Tibial nerve (tissue), 4 donors: ENCODE data around the gene KAT2A. TPM values are rescaled to one million over a fixed set of nuclear protein-coding genes. Genes with fewer than 3 reads are reported as not detected.

Source experiments
- DNase-seq, 2 donors: peaks; one replicate each; pipeline ENCODE4 v3.0.0-alpha.2; 2019; ENCODE audit warnings: low spot score in 2 of 2
- H3K27ac ChIP-seq, 4 donors: fragments of 200-600 bp; sonication (generic) in 3 of 4; one replicate each; pipeline ENCODE4 v1.5.1; 2017 to 2019; ENCODE audit warnings: mild to moderate bottlenecking in 1 of 4
- H3K27me3 ChIP-seq, 2 donors: fragments of 200-600 bp; sonication (generic) in 1 of 2; one replicate each; pipeline versions ENCODE4 v1.5.1 to v1.6.0; 2017 to 2019
- H3K36me3 ChIP-seq, 3 donors: fragments of 200-600 bp; sonication (generic); one replicate each; pipeline ENCODE4 v1.5.1; 2018 to 2019
- H3K4me1 ChIP-seq, 4 donors: fragments of 200-600 bp; sonication (generic) in 3 of 4; one replicate each; pipeline ENCODE4 v1.5.1; 2017 to 2019
- H3K4me3 ChIP-seq, 4 donors: fragments of 200-600 bp; sonication (generic) in 3 of 4; one replicate each; pipeline ENCODE4 v1.5.1; 2017 to 2019; ENCODE audit warnings: mild to moderate bottlenecking in 1 of 4, moderate library complexity in 1 of 4
- H3K9me3 ChIP-seq, 4 donors: fragments of 200-600 bp; sonication (generic) in 3 of 4; one replicate each; pipeline ENCODE4 v1.5.1; 2017 to 2019
- EP300 ChIP-seq, 2 donors: sonication (generic); formaldehyde crosslinking; IDR thresholded peaks; one replicate each; pipeline ENCODE4 v1.6.1; 2017; ENCODE audit warnings: antibody characterized with exemption in 2 of 2, mild to moderate bottlenecking in 1 of 2
- POLR2A ChIP-seq, 2 donors: fragments of 450-650 bp; IDR thresholded peaks; one replicate each; pipeline ENCODE4 v1.6.1; 2017; ENCODE audit warnings: antibody characterized with exemption in 2 of 2, mild to moderate bottlenecking in 2 of 2, moderate library complexity in 2 of 2
- WGBS, 2 donors: methylation state at CpG; one replicate each; pipeline ENCODE4 v1.1.5; 2018; 5-methylcytosine and 5-hydroxymethylcytosine counted together
- total RNA-seq, 4 donors: library from RNA; depleted of rRNA; stranded (reverse); fragments of >200 nt; gene quantifications; one replicate each; pipeline ENCODE4 v1.1.0, GENCODE V29; 2016
- TF ChIP-seq, protein P1 (sequence below), 5 experiments: fragments of 200-600 bp in 3 of 5; fragments of 450-650 bp in 2 of 5; sonication (generic) in 3 of 5; IDR thresholded peaks; one replicate each; pipeline ENCODE4 v1.5.1; 2016 to 2019; ENCODE audit warnings: antibody characterized with exemption in 5 of 5, mild to moderate bottlenecking in 3 of 5, moderate library complexity in 2 of 5

Gene KAT2A
- total RNA-seq, 4 donors from 2014 or later = 92.2 to 143 (median 105) TPM

DNA sequence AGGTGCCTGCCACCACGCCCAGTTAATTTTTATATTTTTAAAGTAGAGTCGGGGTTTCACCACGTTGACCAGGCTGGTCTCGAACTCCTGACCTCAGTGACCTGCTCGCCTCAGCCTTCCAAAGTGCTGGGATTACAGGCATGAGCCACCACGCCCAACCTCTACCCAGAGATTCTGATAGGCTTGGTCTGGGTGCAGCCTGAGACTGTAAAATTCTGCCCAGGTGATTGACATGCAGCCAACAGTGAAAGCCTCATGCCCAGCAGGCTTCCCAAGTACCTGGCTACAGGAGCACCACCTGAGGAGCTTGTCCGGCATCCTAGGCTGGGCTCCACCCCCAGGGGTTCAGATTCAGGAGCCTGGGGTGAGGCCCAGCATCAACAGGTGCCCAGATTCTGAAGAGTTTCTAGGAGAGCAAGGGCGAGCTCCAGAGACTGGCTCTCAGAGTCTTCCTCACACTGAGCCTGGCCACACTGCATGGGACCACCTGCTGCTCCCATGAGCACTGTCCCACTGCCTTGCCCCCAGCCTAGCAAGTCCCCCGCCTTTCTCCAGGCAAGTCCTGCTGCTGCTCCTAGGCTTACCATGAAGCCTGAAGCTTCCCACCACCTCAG, 39.5 kb downstream of the KAT2A start:
- Histone ChIP-seq H3K27ac (no peak overlapping the region), H3K27me3 (no peaks in the 10 kb centered on the region), H3K36me3 (no peaks in the 10 kb centered on the region), H3K4me3 (no peak overlapping the region), H3K9me3 (no peaks in the 10 kb centered on the region), H3K4me1 (no peaks in the 10 kb centered on the region)
- 81 to 89% methylated on average over 7 to 9 of the region's 9 CpGs for WGBS, 2 donors
- DNase-seq = no peak
- TF ChIP-seq POLR2A (IDR thresholded peaks at IDR 0.05) (no peak), EP300 (IDR thresholded peaks at IDR 0.05) (no peak)
- TF ChIP-seq, protein P1, sequence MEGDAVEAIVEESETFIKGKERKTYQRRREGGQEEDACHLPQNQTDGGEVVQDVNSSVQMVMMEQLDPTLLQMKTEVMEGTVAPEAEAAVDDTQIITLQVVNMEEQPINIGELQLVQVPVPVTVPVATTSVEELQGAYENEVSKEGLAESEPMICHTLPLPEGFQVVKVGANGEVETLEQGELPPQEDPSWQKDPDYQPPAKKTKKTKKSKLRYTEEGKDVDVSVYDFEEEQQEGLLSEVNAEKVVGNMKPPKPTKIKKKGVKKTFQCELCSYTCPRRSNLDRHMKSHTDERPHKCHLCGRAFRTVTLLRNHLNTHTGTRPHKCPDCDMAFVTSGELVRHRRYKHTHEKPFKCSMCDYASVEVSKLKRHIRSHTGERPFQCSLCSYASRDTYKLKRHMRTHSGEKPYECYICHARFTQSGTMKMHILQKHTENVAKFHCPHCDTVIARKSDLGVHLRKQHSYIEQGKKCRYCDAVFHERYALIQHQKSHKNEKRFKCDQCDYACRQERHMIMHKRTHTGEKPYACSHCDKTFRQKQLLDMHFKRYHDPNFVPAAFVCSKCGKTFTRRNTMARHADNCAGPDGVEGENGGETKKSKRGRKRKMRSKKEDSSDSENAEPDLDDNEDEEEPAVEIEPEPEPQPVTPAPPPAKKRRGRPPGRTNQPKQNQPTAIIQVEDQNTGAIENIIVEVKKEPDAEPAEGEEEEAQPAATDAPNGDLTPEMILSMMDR (IDR thresholded peaks at IDR 0.05) = no peak

DNA sequence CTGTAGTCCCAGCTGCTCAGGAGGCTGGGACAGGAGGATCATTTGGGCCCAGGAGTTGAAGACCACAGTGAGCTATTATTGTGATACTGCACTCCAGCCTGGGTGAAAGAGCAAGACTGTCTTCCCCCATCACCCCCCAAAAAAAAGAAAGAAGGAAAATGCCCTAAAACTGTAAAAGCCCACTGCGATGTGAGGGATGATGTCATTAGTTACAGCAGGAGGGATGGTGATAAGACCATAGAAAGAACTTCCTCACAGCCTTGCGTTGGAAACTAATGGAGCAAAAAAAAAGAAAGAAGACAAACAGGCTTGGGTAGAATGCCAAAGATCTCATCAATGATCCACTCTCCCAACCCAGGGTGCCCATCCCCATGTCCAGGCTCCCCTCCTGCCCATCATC, 41.6 kb downstream of the KAT2A start:
- WGBS, 2 donors = 70 to 91% methylated on average over 2 of the region's 2 CpGs
- DNase-seq = no peak
- no peaks in the 10 kb centered on the region for H3K9me3 ChIP-seq
- no peaks in the 10 kb centered on the region for H3K27me3 ChIP-seq
- no peak for TF ChIP-seq POLR2A (IDR thresholded peaks at IDR 0.05)
- TF ChIP-seq, protein P1 (IDR thresholded peaks at IDR 0.05) = no peak
- no peak for TF ChIP-seq EP300 (IDR thresholded peaks at IDR 0.05)
- no peaks in the 10 kb centered on the region for H3K4me1 ChIP-seq
- no peak overlapping the region for H3K4me3 ChIP-seq
- H3K36me3 ChIP-seq = no peaks in the 10 kb centered on the region
- no peak overlapping the region for H3K27ac ChIP-seq

DNA sequence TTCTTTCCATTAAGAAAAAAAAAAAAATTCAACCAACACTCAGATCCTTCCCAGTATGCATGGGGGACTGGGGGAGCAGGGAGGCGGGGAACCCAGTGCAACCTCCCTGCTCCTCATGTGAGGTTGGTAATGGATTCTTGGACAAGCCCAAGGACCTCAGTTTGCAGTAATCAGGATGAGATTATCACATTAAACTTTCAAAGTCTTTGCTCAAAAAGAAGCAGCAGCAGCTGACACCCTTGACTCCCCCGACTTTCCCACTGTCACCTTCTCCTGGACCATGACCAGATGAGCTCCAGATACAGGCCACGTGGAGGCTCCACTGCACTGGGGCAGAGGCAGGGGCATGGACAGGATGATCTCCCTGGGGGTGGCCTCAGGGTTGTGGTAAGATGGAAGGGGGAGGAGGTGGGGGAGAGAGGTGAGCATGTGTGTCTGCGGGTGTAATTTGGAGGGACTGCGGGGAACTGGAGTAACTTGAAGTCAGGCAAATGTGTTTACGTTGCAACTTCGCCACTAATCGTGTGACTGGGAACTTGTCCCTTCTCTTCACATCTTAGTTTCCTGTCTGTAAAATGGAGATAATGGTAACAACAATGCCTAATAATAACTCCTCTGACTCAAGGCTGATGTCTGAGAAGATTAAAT, 42.6 kb downstream of the KAT2A start:
- 67 to 70% methylated on average over 8 of the region's 8 CpGs for WGBS, 2 donors
- DNase-seq = no peak
- Histone ChIP-seq H3K4me3 (no peak overlapping the region), H3K36me3 (no peaks in the 10 kb centered on the region), H3K9me3 (no peaks in the 10 kb centered on the region), H3K27me3 (peaks cover 0 to 5% of the 10 kb centered on the region in 2 donors), H3K27ac (no peak overlapping the region), H3K4me1 (no peaks in the 10 kb centered on the region)
- TF ChIP-seq POLR2A (IDR thresholded peaks at IDR 0.05) = no peak
- TF ChIP-seq, protein P1 (IDR thresholded peaks at IDR 0.05) = no peak
- no peak for TF ChIP-seq EP300 (IDR thresholded peaks at IDR 0.05)

DNA sequence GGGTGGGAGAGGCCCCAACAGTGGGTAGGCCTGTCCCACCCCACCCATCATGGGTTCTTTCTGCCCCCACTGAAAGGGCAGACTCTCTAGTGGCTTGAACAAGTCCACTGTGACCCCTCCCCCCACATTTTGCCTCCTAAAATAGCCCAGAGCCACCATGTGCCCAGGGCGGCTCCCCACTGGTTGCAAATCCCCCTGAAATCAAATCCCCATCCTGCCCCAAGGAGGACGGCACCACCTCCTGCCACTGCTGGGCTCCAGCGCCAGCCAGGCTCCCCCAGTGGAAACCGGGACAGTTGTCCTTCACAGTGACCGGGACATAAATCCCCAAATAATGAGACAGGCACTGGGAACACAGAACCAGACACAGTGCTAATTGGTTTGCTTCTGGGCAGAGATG, 43.4 kb downstream of the KAT2A start:
- no peak overlapping the region for H3K27ac ChIP-seq
- no peaks in the 10 kb centered on the region for H3K9me3 ChIP-seq
- H3K4me3 ChIP-seq = no peak overlapping the region
- TF ChIP-seq, protein P1 (IDR thresholded peaks at IDR 0.05) = no peak
- TF ChIP-seq EP300 (IDR thresholded peaks at IDR 0.05) (no peak), POLR2A (IDR thresholded peaks at IDR 0.05) (no peak)
- no peaks in the 10 kb centered on the region for H3K36me3 ChIP-seq
- 75 to 87% methylated on average over 5 of the region's 5 CpGs for WGBS, 2 donors
- DNase-seq = no peak
- peaks cover 0 to 12% of the 10 kb centered on the region in 2 donors for H3K27me3 ChIP-seq
- peaks cover 0 to 2% (median under 1%) of the 10 kb centered on the region in 4 donors for H3K4me1 ChIP-seq

DNA sequence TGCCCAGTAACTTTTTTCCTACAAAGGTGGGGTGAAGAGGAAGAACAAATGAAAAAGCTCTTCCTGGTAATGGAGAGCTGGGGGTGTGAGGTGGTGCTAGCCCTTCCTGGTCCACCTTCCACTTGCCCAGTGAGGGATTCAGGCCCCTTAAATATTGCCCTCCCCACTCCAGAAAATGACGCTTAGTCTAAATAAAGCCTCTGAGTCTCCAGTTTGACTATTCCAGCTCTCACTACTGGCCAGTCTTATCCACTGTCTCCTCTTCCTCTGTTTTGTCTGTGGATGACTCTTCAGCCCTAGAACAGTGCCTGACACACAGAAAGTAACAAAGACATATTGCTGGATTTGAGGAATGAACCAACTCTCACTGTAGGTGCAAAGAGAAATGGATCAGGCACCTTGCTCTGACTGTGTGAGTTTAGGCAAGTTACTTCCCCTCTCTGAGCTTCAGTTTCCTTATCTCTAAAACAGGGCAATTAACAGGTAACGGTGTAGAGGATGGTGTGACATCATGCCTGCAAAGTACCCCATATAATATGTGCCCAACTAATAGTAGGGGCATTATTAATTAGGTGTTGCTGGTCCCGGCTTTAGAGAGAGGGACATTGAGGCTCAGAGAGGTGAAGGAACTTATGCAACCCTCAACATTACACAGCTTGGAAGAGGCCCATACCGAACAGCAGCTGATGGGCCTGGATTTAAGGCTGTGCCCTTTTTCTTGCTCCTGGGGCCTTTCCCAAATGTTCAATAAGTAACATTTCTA, 44.2 kb downstream of the KAT2A start:
- Histone ChIP-seq H3K27me3 (peaks cover 0 to 20% of the 10 kb centered on the region in 2 donors), H3K4me3 (no peak overlapping the region), H3K4me1 (peaks cover 0 to 9% (median 4%) of the 10 kb centered on the region in 4 donors), H3K36me3 (no peaks in the 10 kb centered on the region), H3K27ac (no peak overlapping the region), H3K9me3 (no peaks in the 10 kb centered on the region)
- 82 to 83% methylated on average over 4 of the region's 4 CpGs for whole genome bisulfite sequencing, 2 donors
- DNase-seq = no peak
- TF ChIP-seq, protein P1 (IDR thresholded peaks at IDR 0.05) = no peak
- TF ChIP-seq POLR2A (IDR thresholded peaks at IDR 0.05) (no peak), EP300 (IDR thresholded peaks at IDR 0.05) (no peak)
